Measurements from ENCODE around the gene NSMCE4A. TPM values are rescaled to one million over a fixed set of nuclear protein-coding genes. Genes with fewer than 3 reads are reported as not detected.
"Not testable (repeated sequence)": the region's sequence is repeated elsewhere in the genome, so short reads cannot be mapped to it uniquely, and the experiment has no call there.

NSMCE4A gene
- total and polyA plus RNA-seq, 11 donors: 19.8 to 33.6 (median 25.8) TPM

DNA sequence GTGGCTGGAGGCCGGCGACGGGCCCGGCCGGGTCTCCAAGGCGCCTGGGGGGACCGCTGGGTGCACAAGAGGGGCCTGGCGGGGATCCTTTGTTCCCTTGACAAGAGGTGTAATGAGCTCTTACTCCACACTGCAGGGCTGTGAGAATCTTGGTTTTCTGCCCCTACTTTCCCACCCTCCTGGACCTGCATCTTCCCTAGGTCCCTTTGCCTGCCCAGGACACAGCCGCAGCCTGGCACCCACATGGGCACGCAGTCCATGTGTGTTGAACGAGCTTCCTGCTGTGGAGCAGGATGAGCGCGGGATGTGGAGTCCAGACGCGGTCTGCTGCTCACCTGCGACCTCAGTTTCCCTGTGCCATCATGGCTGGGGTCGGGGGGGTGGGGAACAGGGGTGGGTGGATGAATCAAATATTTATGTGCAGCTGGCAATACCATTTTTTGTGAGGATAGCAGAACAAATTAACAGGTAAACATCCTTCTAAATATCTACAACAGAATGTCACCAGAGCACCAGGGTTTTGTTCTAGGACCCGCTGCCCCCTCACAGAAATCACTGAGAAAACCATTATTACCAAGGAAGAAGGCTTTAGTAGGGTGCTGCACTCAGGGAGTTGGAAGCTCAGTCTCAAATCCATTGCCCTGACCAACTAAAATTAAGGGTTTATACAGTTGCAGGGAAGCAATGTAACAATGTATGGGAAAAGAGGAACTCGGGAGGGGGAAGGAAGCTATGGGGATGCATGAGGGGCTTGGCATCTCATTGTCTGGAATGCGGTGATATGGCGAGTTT lies 474 bp upstream of the NSMCE4A start:
- peaks cover 0 to 23% (median 12%) of the 10 kb centered on the region in 9 donors for H3K36me3 ChIP-seq
- peak overlapping the region; percentile 97 to 100 (median 98) for H3K27ac ChIP-seq
- no peaks in the 10 kb centered on the region for H3K27me3 ChIP-seq
- DNase-seq: no peak
- intact Hi-C loops (cut with DNase I): loop anchor here in 7 of 10 donors (2.0 to 10.0 kb wide), 9 partner anchors 29 to 139 kb away; partner anchors contain the start of gene ATE1 (in 2 of the 7)
- peaks cover 0 to 27% (median 18%) of the 10 kb centered on the region in 12 donors for H3K4me1 ChIP-seq
- TF ChIP-seq POLR2A (IDR thresholded peaks at IDR 0.05): no peak
- TF ChIP-seq, protein P1, sequence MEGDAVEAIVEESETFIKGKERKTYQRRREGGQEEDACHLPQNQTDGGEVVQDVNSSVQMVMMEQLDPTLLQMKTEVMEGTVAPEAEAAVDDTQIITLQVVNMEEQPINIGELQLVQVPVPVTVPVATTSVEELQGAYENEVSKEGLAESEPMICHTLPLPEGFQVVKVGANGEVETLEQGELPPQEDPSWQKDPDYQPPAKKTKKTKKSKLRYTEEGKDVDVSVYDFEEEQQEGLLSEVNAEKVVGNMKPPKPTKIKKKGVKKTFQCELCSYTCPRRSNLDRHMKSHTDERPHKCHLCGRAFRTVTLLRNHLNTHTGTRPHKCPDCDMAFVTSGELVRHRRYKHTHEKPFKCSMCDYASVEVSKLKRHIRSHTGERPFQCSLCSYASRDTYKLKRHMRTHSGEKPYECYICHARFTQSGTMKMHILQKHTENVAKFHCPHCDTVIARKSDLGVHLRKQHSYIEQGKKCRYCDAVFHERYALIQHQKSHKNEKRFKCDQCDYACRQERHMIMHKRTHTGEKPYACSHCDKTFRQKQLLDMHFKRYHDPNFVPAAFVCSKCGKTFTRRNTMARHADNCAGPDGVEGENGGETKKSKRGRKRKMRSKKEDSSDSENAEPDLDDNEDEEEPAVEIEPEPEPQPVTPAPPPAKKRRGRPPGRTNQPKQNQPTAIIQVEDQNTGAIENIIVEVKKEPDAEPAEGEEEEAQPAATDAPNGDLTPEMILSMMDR (IDR thresholded peaks at IDR 0.05): peak in 9 of 12 donors; percentile 2 to 88 (median 72)
- no peaks in the 10 kb centered on the region for H3K9me3 ChIP-seq
- peak in 3 of 4 donors; percentile 20 to 28 (median 27) for ATAC-seq
- peak overlapping the region; percentile 81 to 100 (median 97) for H3K4me3 ChIP-seq
- 36 to 46% (median 41%) methylated on average over 9 to 21 of the region's 21 CpGs for WGBS, 4 donors

GRCh38 chr10:121974019-121974534 lies 940 bp downstream of the NSMCE4A start:
- peak overlapping the region; percentile 81 to 100 (median 97) for H3K4me3 ChIP-seq
- peak overlapping the region in 11 of 12 donors; percentile 97 to 100 (median 99) for H3K27ac ChIP-seq
- H3K36me3 ChIP-seq: peaks cover 0 to 37% (median 25%) of the 10 kb centered on the region in 9 donors
- H3K4me1 ChIP-seq: peaks cover 0 to 29% (median 18%) of the 10 kb centered on the region in 12 donors
- intact Hi-C loops (cut with DNase I): loop anchor here (2.0 to 10.0 kb wide), 11 partner anchors 27 to 141 kb away; partner anchors contain the start of gene ATE1 (in 6 of the 10)
- ATAC-seq (peak in 1 of 4 donors; percentile 12), DNase-seq (no peak)
- no peak for TF ChIP-seq POLR2A (IDR thresholded peaks at IDR 0.05)
- TF ChIP-seq, protein P1 (IDR thresholded peaks at IDR 0.05): no peak
- H3K27me3 ChIP-seq: no peaks in the 10 kb centered on the region
- no peaks in the 10 kb centered on the region for H3K9me3 ChIP-seq
- WGBS, 4 donors: 7 to 24% (median 9%) methylated on average over 7 to 21 of the region's 21 CpGs

- H3K9me3 ChIP-seq; H3K4me3 ChIP-seq; ATAC-seq; H3K27ac ChIP-seq; H3K27me3 ChIP-seq; intact Hi-C loops (cut with DNase I); DNase-seq: not testable (repeated sequence)
- Histone ChIP-seq H3K36me3 (peaks cover 0 to 87% (median 71%) of the 10 kb centered on the region in 9 donors), H3K4me1 (peaks cover 0 to 19% (median 12%) of the 10 kb centered on the region in 12 donors)
- 81 to 93% (median 86%) methylated on average over 8 of the region's 8 CpGs for WGBS, 4 donors
These were observed 5.9 kb downstream of the NSMCE4A start for GRCh38 chr10:121969086-121969485.

DNA sequence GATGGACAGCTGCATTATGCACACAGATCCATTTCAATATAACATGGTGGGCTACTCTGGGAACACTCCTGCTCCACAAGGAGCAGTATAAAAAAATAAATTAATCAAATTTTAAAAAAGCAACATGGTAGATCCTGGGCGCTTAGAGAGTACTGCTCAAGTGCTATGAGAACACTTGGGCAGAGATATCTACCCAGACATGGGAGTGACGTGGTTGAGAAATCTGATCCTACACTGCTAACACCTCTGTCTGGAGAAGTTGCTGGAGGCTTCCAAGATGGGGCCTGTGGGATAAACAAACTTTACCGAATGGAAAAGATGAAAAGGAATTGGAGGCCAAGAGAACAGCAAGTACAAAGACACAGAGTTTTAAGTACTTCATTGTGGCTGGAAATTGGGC lies 9.0 kb downstream of the NSMCE4A start:
- no peaks in the 10 kb centered on the region for H3K9me3 ChIP-seq
- peaks cover 0 to 2% (median 0%) of the 10 kb centered on the region in 12 donors for H3K4me1 ChIP-seq
- intact Hi-C loops (cut with DNase I): no loop called here
- 92 to 94% (median 93%) methylated on average over 3 of the region's 3 CpGs for WGBS, 4 donors
- no peak for TF ChIP-seq POLR2A (IDR thresholded peaks at IDR 0.05)
- TF ChIP-seq, protein P1 (IDR thresholded peaks at IDR 0.05): no peak
- H3K36me3 ChIP-seq: peaks cover 0 to 96% (median 87%) of the 10 kb centered on the region in 9 donors
- H3K4me3 ChIP-seq: no peak overlapping the region
- H3K27me3 ChIP-seq: no peaks in the 10 kb centered on the region
- no peak overlapping the region for H3K27ac ChIP-seq
- DNase-seq (no peak), ATAC-seq (no peak)

Measured in heart left ventricle (tissue), 16 donors.